ENCODE data around the gene C3orf33.

Gene C3orf33

GRCh38 chr3:155753038-155753639 lies 52.9 kb downstream of the C3orf33 start:
- TF ChIP-seq MAX (IDR thresholded peaks at IDR 0.05; ENCODE audit: low read depth, low read length): no peak
- TF ChIP-seq, protein P1, sequence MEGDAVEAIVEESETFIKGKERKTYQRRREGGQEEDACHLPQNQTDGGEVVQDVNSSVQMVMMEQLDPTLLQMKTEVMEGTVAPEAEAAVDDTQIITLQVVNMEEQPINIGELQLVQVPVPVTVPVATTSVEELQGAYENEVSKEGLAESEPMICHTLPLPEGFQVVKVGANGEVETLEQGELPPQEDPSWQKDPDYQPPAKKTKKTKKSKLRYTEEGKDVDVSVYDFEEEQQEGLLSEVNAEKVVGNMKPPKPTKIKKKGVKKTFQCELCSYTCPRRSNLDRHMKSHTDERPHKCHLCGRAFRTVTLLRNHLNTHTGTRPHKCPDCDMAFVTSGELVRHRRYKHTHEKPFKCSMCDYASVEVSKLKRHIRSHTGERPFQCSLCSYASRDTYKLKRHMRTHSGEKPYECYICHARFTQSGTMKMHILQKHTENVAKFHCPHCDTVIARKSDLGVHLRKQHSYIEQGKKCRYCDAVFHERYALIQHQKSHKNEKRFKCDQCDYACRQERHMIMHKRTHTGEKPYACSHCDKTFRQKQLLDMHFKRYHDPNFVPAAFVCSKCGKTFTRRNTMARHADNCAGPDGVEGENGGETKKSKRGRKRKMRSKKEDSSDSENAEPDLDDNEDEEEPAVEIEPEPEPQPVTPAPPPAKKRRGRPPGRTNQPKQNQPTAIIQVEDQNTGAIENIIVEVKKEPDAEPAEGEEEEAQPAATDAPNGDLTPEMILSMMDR (IDR thresholded peaks at IDR 0.05; ENCODE audit: low read depth, low read length): peak; percentile 41
- TF ChIP-seq POLR2A (IDR thresholded peaks at IDR 0.05; ENCODE audit: extremely low read depth, insufficient read length): no peak
- TF ChIP-seq MYC (IDR thresholded peaks at IDR 0.05; ENCODE audit: low read depth, low read length): no peak
- DNase-seq (ENCODE audit: low read depth): peak; percentile 61

DNA sequence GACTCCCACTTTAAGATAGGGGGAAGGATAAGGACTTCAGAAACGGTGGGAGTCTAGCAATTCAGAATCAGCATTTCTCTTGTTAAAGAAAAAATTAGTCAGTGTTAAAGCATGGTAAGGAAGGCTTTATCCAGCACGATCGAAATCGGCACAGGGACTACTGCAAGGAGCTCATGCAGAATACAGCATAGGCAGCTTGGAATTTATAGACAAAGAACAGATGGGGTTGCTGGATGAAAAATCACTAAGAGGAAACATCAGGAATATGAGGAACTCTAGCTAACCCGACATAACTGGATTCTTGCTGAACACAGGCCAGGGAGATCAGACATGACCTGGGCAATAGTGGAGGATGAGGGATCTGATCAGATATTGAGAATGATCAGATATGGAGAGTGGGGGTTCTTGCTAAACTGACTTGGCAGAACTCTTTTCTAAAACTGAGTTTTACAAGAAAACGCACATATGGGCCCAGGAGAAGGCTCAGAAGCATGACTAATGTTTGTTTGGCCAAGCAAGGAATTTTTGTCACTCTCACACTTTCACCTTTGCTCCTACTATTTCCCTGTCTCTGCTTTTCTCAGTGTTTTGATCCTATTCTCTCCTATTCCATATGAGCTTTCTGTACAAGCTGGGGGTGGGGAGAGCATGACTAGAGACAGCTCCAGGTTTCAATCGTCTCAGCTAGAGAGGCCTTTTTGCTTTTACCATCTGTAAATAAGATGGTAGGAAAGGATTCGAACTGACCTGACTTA lies 57.3 kb downstream of the C3orf33 start:
- H3K4me3 ChIP-seq (ENCODE audit: low read depth, low read length): no peak overlapping the region
- TF ChIP-seq MAX (IDR thresholded peaks at IDR 0.05; ENCODE audit: low read depth, low read length): no peak
- TF ChIP-seq MYC (IDR thresholded peaks at IDR 0.05; ENCODE audit: low read depth, low read length): no peak
- no peak for TF ChIP-seq POLR2A (IDR thresholded peaks at IDR 0.05; ENCODE audit: extremely low read depth, insufficient read length)
- TF ChIP-seq, protein P1 (IDR thresholded peaks at IDR 0.05; ENCODE audit: low read depth, low read length): no peak
- DNase-seq (ENCODE audit: low read depth): no peak

More at GRCh38 chr3:155753038-155753639, 52.9 kb downstream of the C3orf33 start:
- no peak overlapping the region for H3K4me3 ChIP-seq (ENCODE audit: low read depth, low read length)

DNA sequence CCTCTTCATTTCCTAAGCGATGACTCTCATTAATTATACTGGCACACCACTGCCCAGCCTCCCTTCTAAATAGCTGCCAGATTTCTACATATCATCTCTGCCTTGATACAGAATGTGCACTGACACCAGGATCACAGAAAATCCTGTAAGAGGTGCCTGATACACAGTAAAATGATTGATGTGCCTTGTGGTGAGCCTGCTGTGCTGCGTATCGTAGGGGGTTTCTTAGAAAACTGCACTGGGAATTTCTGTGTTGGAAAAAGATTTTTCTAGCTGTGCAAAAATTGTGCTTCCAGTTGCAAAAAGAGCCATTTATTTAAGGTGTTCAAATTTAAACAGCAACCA lies 58.2 kb downstream of the C3orf33 start:
- H3K4me3 ChIP-seq (ENCODE audit: low read depth, low read length): no peak overlapping the region
- DNase-seq (ENCODE audit: low read depth): no peak
- TF ChIP-seq MYC (IDR thresholded peaks at IDR 0.05; ENCODE audit: low read depth, low read length): no peak

DNA sequence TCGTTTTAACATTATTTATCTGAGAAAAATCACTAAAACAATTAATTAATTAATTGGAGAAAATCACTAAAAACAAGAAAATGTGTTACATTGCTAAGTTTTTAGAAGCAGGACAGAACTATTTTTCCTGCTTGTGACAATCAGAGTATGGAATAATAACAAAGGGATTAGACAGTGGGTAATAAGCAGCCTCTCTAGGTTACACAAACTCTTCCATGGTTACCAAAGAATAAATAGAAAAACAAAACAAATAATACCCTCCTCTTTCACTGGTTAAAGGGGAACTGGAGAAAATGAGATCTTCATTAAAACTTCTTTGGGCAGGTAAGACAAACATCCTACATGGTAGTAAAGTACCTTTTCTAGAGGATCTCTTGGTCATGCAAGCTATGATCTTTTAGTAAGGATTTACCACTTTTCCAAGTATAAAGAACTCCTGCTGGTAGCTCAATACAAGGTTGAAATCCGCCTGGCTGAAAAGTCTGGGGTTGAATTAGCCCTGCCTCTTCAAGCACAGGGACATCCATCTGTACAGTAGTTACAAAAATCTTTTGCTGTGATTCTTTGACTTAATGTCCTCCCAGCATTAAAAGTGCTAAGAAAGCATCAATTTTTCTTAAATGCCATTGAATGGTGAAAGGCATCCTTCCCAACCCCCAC lies 58.7 kb downstream of the C3orf33 start:
- TF ChIP-seq, protein P1 (IDR thresholded peaks at IDR 0.05; ENCODE audit: low read depth, low read length): no peak
- no peak for TF ChIP-seq MAX (IDR thresholded peaks at IDR 0.05; ENCODE audit: low read depth, low read length)
- no peak for TF ChIP-seq POLR2A (IDR thresholded peaks at IDR 0.05; ENCODE audit: extremely low read depth, insufficient read length)
- no peak for TF ChIP-seq MYC (IDR thresholded peaks at IDR 0.05; ENCODE audit: low read depth, low read length)
- H3K4me3 ChIP-seq (ENCODE audit: low read depth, low read length): no peak overlapping the region

DNA sequence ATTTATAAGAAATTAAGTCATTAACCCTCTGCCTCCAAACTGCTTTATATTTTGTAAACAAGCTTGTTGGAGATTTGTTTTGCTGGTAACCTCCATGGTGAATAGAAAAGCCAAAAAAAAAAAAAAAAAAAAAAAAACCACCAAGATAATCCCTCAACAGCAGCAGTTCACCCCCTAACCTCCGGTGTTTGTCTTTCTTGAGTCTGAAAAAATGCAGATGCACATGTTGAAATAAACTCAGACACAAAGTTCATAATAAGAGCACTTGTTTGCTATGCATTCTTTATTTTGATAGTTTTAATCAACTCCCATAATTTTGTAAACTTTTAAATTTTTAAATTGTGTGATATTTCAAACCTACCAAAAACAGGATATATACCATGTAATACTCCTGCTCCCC lies 59.4 kb downstream of the C3orf33 start:
- no peak for TF ChIP-seq MYC (IDR thresholded peaks at IDR 0.05; ENCODE audit: low read depth, low read length)
- no peak for TF ChIP-seq POLR2A (IDR thresholded peaks at IDR 0.05; ENCODE audit: extremely low read depth, insufficient read length)
- TF ChIP-seq, protein P1 (IDR thresholded peaks at IDR 0.05; ENCODE audit: low read depth, low read length): no peak
- no peak for TF ChIP-seq MAX (IDR thresholded peaks at IDR 0.05; ENCODE audit: low read depth, low read length)
- no peak for DNase-seq (ENCODE audit: low read depth)

More for the DNA sequence above, 58.7 kb downstream of the C3orf33 start:
- DNase-seq (ENCODE audit: low read depth): no peak

More for the DNA sequence above, 59.4 kb downstream of the C3orf33 start:
- no peak overlapping the region for H3K4me3 ChIP-seq (ENCODE audit: low read depth, low read length)
